ENCODE data around the gene TARBP2.

- no peak for TF ChIP-seq CTCF (IDR thresholded peaks at IDR 0.05)
- TF ChIP-seq POLR2A (IDR thresholded peaks at IDR 0.05) = no peak
Observed at GRCh38 chr12:53532524-53533445, 31.7 kb downstream of the TARBP2 start.

Measured in body of pancreas (tissue), 4 donors.